SH-SY5Y (cell line): ENCODE measurements around the gene TNIK.

Source experiments
- GATA2 ChIP-seq: IDR thresholded peaks from 2 replicates; pipeline ENCODE4 v1.6.1; 2011; ENCODE audit warnings: mild to moderate bottlenecking, low read depth, low read length
- GATA3 ChIP-seq: IDR thresholded peaks from 2 replicates; pipeline ENCODE4 v1.6.1; 2011; ENCODE audit warnings: low read depth, mild to moderate bottlenecking, low read length, moderate library complexity

The TNIK gene

GRCh38 chr3:171221104-171221503 lies 239.1 kb downstream of the TNIK start:
- no peak for TF ChIP-seq GATA2
- TF ChIP-seq GATA3 = no peak

- TF ChIP-seq GATA2 (no peak), GATA3 (no peak)
Measured at GRCh38 chr3:171219258-171219657, 240.9 kb downstream of the TNIK start.

DNA sequence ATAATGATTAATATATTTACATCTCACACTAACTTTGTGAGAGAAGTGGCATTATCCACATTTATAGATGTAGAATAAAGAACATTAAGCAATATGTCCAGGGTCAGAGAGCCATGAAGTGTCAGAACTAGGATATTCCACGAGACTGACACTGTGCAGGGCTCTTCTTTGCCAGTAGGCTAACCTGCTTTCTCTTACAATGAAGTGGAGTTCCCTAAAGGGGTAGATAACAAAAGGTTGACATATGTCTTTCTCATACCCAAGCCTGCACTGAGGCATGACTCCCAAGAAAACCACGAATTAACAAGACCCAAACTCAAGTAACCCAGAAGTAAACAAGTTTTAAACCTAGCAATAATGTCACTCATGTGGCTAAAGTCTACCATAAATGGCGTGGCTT lies 242.1 kb downstream of the TNIK start:
- TF ChIP-seq GATA2 = no peak
- no peak for TF ChIP-seq GATA3

- TF ChIP-seq GATA3 = no peak
- TF ChIP-seq GATA2 = no peak
Measured at GRCh38 chr3:171213907-171214306, 246.3 kb downstream of the TNIK start.

DNA sequence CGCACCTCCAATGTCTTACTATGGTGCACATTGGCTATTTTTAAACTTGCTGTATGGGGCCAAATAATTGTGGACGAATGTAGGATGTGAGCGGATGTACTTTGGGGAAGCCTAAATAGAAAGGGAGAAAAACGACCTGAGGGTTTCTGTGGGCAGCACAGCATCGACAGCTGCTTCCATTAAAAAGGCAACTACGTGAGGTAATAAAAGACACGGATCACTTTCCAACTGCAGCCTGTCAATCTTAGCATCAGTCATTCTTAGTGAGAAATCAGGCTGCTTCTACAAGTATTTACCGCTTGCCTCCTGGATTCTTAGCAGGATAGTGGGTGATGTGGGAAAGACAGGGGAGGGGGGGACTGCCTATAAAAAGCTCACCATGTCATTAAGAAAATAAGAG lies 247.0 kb downstream of the TNIK start:
- TF ChIP-seq GATA2 = no peak
- no peak for TF ChIP-seq GATA3

- no peak for TF ChIP-seq GATA2
- no peak for TF ChIP-seq GATA3
Measured at GRCh38 chr3:171212648-171213047, 247.6 kb downstream of the TNIK start.

- TF ChIP-seq GATA3 (no peak), GATA2 (no peak)
Measured at GRCh38 chr3:171206283-171206682, 253.9 kb downstream of the TNIK start.

DNA sequence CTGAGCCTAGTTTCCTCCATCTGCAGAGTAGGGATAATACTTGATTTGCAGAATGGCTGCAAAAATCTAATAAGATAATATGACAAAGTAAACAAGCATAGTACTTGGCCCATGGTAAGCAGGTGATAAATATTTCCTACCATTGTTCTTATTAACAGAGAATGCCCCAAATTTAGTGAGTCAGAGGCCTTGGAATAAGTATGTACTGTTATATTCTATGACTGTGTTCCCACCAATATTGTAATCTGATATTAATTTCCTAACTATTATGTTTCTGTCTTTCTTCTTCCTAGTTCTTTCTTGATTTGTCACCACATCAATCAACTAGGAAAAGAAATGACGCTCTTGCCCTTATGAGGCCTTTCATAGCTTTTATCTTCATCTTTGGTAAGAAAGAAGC lies 255.3 kb downstream of the TNIK start:
- TF ChIP-seq GATA2 = no peak
- no peak for TF ChIP-seq GATA3

- TF ChIP-seq GATA3 (no peak), GATA2 (no peak)
Measured at GRCh38 chr3:171201825-171202224, 258.4 kb downstream of the TNIK start.

DNA sequence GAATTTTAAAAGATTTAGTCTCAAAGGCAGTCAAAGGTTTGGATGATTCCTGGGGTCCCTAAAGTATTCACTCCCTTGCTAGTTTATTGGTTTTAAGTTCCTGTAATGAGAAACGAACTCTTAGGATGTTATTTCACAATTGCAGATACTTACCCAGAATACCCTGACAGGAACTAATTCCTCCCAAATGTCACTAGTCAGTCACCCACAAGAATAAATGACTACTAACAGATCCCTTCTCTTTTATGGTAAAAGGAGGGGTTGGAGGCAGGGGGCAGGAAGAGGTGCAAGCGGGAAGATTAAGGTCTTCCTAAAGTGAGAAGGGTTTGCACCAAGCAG lies 259.5 kb downstream of the TNIK start:
- TF ChIP-seq GATA2 = no peak
- no peak for TF ChIP-seq GATA3

GRCh38 chr3:171200052-171200749 lies 260.0 kb downstream of the TNIK start:
- TF ChIP-seq GATA3 (no peak), GATA2 (no peak)

DNA sequence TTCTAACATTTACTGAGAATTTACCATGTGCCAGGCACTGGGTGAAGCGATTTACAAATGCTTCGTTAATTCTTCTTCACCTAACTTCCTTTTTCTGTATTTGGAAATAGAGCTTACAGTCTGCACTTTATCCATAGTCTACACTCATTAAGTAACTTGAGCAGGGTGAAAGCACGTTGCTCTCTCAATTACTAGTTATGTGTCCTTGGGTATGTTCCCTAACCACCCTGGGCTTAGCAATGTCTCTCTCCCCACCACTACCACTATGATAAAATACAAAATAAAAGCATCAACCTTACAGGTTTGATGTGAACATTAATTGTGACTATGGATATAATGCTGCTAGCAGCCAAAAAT lies 260.8 kb downstream of the TNIK start:
- TF ChIP-seq GATA2 (no peak), GATA3 (no peak)

DNA sequence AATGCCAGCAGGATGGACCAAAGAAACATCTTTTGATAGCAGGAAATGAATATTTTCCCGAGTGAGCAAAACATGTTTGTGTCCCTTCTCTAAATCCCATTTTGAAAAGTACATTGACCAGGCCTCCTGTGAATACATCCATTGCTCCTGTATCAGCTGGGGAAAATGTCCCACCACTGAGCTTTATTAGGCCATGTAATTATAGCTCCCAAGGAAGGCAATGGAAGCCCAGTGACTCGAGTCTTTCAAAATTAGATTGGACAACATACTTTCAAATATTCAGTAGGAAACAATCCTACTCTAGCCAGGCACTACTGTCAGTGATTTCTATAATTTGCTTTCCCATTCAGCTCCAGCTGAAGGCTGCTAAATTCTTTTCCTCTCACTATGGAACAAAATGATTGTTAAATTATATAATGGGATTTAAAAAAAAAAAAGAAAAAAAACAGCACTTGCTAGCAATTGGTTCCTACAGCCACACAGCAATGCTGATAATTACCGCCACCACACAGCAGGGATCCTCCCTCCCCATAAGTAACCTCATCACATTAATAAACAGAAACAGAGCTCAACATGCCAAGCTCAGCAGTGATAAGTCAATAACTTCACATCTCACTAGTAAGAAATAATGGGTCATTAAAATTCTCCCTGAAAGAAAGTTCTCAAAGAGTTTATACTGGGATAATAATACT lies 261.3 kb downstream of the TNIK start:
- TF ChIP-seq GATA2 = no peak
- TF ChIP-seq GATA3 = no peak

DNA sequence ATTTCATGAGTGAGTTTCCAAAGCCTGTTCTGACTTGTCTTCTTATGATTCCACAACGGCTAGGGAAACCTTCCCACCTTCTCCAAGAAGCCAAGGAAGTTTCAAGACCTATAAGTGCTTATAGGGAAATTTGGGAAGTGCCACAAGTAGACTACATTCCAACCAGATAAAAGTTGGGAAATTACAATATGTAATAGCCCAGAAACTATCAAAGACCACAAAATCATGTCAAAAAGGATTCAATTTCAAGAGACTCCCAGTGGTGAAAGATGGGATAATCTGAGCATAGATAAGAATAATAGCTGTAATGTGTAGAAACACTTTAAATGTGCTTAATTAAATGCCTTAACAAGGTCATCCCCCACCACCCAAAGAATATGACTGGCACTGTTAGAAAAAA lies 264.5 kb downstream of the TNIK start:
- TF ChIP-seq GATA3 (no peak), GATA2 (no peak)

DNA sequence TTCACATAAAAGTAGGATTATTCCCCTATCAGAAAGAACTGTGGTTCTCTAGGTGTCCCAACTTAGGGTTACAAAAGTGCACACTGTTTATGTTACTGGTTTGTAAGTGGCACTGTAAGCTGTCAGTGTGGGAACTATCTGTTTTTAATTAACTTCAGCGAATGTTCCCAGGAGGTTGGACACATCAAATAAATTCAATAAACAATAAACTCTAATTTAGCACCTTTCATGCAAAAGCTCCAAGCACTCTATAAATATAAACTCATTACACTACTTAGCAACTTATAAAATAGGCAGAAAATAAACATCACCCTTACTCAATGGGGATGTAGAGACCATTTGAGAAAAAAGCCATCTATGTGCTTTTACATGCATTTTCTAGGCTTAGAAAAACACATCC lies 265.2 kb downstream of the TNIK start:
- TF ChIP-seq GATA3 (no peak), GATA2 (no peak)

- TF ChIP-seq GATA2 (no peak), GATA3 (no peak)
Measured at GRCh38 chr3:171193693-171194092, 266.5 kb downstream of the TNIK start.
